OCI-LY3 (cell line): Measurements from ENCODE around the gene NAA40.

ENCODE experiments used
- H2AFZ ChIP-seq: fragments of 200-600, 300-600 bp; shearing (Covaris generic); 2 replicates; pipeline ENCODE4 v1.6.0; 2014; ENCODE audit warnings: antibody characterized with exemption, low read depth, low read length
- H3K27ac ChIP-seq: fragments of 200-600, 300-600 bp; sonication (generic); 2 replicates; pipeline ENCODE4 v1.5.1; 2014; ENCODE audit warnings: mild to moderate bottlenecking, low read length, moderate library complexity, mixed read lengths
- H3K27me3 ChIP-seq: fragments of 200-600, 300-600 bp; sonication (generic); 2 replicates; pipeline ENCODE4 v1.6.1; 2014; ENCODE audit warnings: low read depth, low read length, mixed read lengths
- H3K36me3 ChIP-seq: fragments of 200-600, 300-600 bp; sonication (generic); replicated peaks from 2 replicates; pipeline ENCODE3; 2014; ENCODE audit warnings: low read depth, low read length, mixed read lengths
- H3K4me1 ChIP-seq: fragments of 300-600, 200-600 bp; sonication (generic); 2 replicates; pipeline ENCODE4 v1.6.1; 2014; ENCODE audit warnings: low read length, mixed read lengths
- H3K4me2 ChIP-seq: fragments of 200-600, 300-600 bp; sonication (generic); 2 replicates; pipeline ENCODE4 v1.6.1; 2014; ENCODE audit warnings: low read length, mixed read lengths
- H3K4me3 ChIP-seq: fragments of 300-600, 200-600 bp; sonication (generic); 2 replicates; pipeline ENCODE4 v1.5.1; 2014; ENCODE audit warnings: antibody characterized with exemption, mild to moderate bottlenecking, low read length, moderate library complexity
- H3K79me2 ChIP-seq: fragments of 300-600, 200-600 bp; shearing (Covaris generic); 2 replicates; pipeline ENCODE4 v1.6.1; 2014; ENCODE audit warnings: mild to moderate bottlenecking, low read length, mixed read lengths
- H3K9ac ChIP-seq: fragments of 300-600, 200-600 bp; shearing (Covaris generic); 2 replicates; pipeline ENCODE4 v1.6.0; 2014; ENCODE audit warnings: mild to moderate bottlenecking, low read length, moderate library complexity
- H3K9me3 ChIP-seq: fragments of 200-600, 300-600 bp; shearing (Covaris generic); 2 replicates; pipeline ENCODE4 v1.6.1; 2014; ENCODE audit warnings: low read length, mixed read lengths; ENCODE audit not compliant: insufficient read depth
- H4K20me1 ChIP-seq: fragments of 200-600, 300-600 bp; sonication (generic); 2 replicates; pipeline ENCODE4 v1.6.1; 2016; ENCODE audit warnings: low read length, mixed read lengths; ENCODE audit not compliant: insufficient read depth
- CTCF ChIP-seq: fragments of 200-600, 300-600 bp; sonication (generic); IDR thresholded peaks from 2 replicates; pipeline ENCODE4 v1.5.1; 2014; ENCODE audit warnings: antibody characterized with exemption, low read length, low read depth
- EZH2phosphoT487 ChIP-seq: fragments of 200-600 bp; shearing (Covaris generic); IDR thresholded peaks from 2 replicates; pipeline ENCODE4 v1.6.1; 2018; ENCODE audit warnings: antibody characterized with exemption, mixed run types, low read depth

The NAA40 gene

GRCh38 chr11:63986156-63986931 lies 47.5 kb downstream of the NAA40 start, which contains the start of gene OTUB1:
TSS of gene OTUB1 (plus strand) at chr11:63986438. CDS start at chr11:63986457, 19 bp downstream.
- H3K36me3 ChIP-seq = peaks cover 16% of the 10 kb centered on the region
- H3K9me3 ChIP-seq = no peaks in the 10 kb centered on the region
- H2AFZ ChIP-seq = peak within 1 kb of the TSS; percentile 92
- no peak for TF ChIP-seq EZH2phosphoT487
- no peak for TF ChIP-seq CTCF
- H3K4me3 ChIP-seq = peak within 1 kb of the TSS; percentile 86
- H3K4me2 ChIP-seq = peak within 1 kb of the TSS; percentile 95
- H3K9ac ChIP-seq = peak within 1 kb of the TSS; percentile 85
- H4K20me1 ChIP-seq = peaks cover 15% of the 10 kb centered on the region
- H3K27ac ChIP-seq = peak within 1 kb of the TSS; percentile 71
- peaks cover 45% of the 10 kb centered on the region for H3K79me2 ChIP-seq
- no peaks in the 10 kb centered on the region for H3K27me3 ChIP-seq
- H3K4me1 ChIP-seq = peaks cover 18% of the 10 kb centered on the region

- Histone ChIP-seq H3K4me3 (peak overlapping the region; percentile 86), H3K4me2 (peak overlapping the region; percentile 95), H4K20me1 (peaks cover 15% of the 10 kb centered on the region), H3K9ac (peak overlapping the region; percentile 85), H3K27ac (peak overlapping the region; percentile 71), H3K79me2 (peaks cover 47% of the 10 kb centered on the region), H3K36me3 (peaks cover 17% of the 10 kb centered on the region), H3K4me1 (peaks cover 18% of the 10 kb centered on the region), H2AFZ (no peak overlapping the region), H3K9me3 (no peaks in the 10 kb centered on the region), H3K27me3 (no peaks in the 10 kb centered on the region)
- TF ChIP-seq CTCF (no peak), EZH2phosphoT487 (no peak)
These were observed 48.2 kb downstream of the NAA40 start for GRCh38 chr11:63986932-63987513.

GRCh38 chr11:63991558-63991957 lies 52.8 kb downstream of the NAA40 start:
- no peak overlapping the region for H3K27ac ChIP-seq
- H2AFZ ChIP-seq = no peak overlapping the region
- TF ChIP-seq EZH2phosphoT487 = no peak
- TF ChIP-seq CTCF = no peak
- H3K9ac ChIP-seq = no peak overlapping the region
- H3K9me3 ChIP-seq = no peaks in the 10 kb centered on the region
- H4K20me1 ChIP-seq = peaks cover 30% of the 10 kb centered on the region
- peaks cover 29% of the 10 kb centered on the region for H3K36me3 ChIP-seq
- H3K4me3 ChIP-seq = no peak overlapping the region
- no peak overlapping the region for H3K4me2 ChIP-seq
- H3K27me3 ChIP-seq = no peaks in the 10 kb centered on the region
- H3K79me2 ChIP-seq = peaks cover 45% of the 10 kb centered on the region
- peaks cover 15% of the 10 kb centered on the region for H3K4me1 ChIP-seq

- H4K20me1 ChIP-seq = peaks cover 26% of the 10 kb centered on the region
- peaks cover 37% of the 10 kb centered on the region for H3K36me3 ChIP-seq
- no peaks in the 10 kb centered on the region for H3K9me3 ChIP-seq
These were observed 54.3 kb downstream of the NAA40 start for GRCh38 chr11:63993100-63993499.

More at GRCh38 chr11:63993100-63993499, 54.3 kb downstream of the NAA40 start:
- Histone ChIP-seq H3K4me2 (no peak overlapping the region), H3K27ac (no peak overlapping the region), H3K27me3 (no peaks in the 10 kb centered on the region), H3K4me1 (peaks cover 2% of the 10 kb centered on the region; the same call in 1 of the 2 replicates), H2AFZ (no peak overlapping the region), H3K9ac (no peak overlapping the region), H3K79me2 (peaks cover 30% of the 10 kb centered on the region), H3K4me3 (no peak overlapping the region)
- TF ChIP-seq CTCF (no peak), EZH2phosphoT487 (no peak)
